ENCODE results near the gene CHN2.

CHN2 gene

GRCh38 chr7:29364661-29365060 lies 170.1 kb downstream of the CHN2 start:
- DNase-seq (ENCODE audit: low spot score): no peak

GRCh38 chr7:29365423-29365822 lies 170.8 kb downstream of the CHN2 start:
- no peak for DNase-seq (ENCODE audit: low spot score)

- DNase-seq (ENCODE audit: low spot score): no peak
Observed at GRCh38 chr7:29367784-29368183, 173.2 kb downstream of the CHN2 start.

- DNase-seq (ENCODE audit: low spot score): no peak
Observed at GRCh38 chr7:29369909-29370488, 175.4 kb downstream of the CHN2 start.

GRCh38 chr7:29370531-29371314 lies 176.1 kb downstream of the CHN2 start:
- no peak for DNase-seq (ENCODE audit: low spot score)

GRCh38 chr7:29371472-29371871 lies 176.9 kb downstream of the CHN2 start:
- no peak for DNase-seq (ENCODE audit: low spot score)

GRCh38 chr7:29372351-29373090 lies 177.9 kb downstream of the CHN2 start:
- DNase-seq (ENCODE audit: low spot score): no peak

GRCh38 chr7:29375641-29376562 lies 181.3 kb downstream of the CHN2 start:
- DNase-seq (ENCODE audit: low spot score): no peak

- DNase-seq (ENCODE audit: low spot score): no peak
Observed at GRCh38 chr7:29377718-29378117, 183.1 kb downstream of the CHN2 start.

- no peak for DNase-seq (ENCODE audit: low spot score)
Observed at GRCh38 chr7:29379551-29379950, 185.0 kb downstream of the CHN2 start.

- no peak for DNase-seq (ENCODE audit: low spot score)
Observed at GRCh38 chr7:29381206-29382094, 186.9 kb downstream of the CHN2 start.

GRCh38 chr7:29384277-29384676 lies 189.7 kb downstream of the CHN2 start:
- no peak for DNase-seq (ENCODE audit: low spot score)

GRCh38 chr7:29385214-29385814 lies 190.7 kb downstream of the CHN2 start:
- DNase-seq (ENCODE audit: low spot score): no peak

GRCh38 chr7:29386196-29386765 lies 191.7 kb downstream of the CHN2 start:
- DNase-seq (ENCODE audit: low spot score): no peak

- no peak for DNase-seq (ENCODE audit: low spot score)
Observed at GRCh38 chr7:29391262-29391661, 196.7 kb downstream of the CHN2 start.

- no peak for DNase-seq (ENCODE audit: low spot score)
Observed at GRCh38 chr7:29394321-29394720, 199.7 kb downstream of the CHN2 start.

- no peak for DNase-seq (ENCODE audit: low spot score)
Observed at GRCh38 chr7:29396563-29396962, 202.0 kb downstream of the CHN2 start.

GRCh38 chr7:29397398-29397797 lies 202.8 kb downstream of the CHN2 start:
- no peak for DNase-seq (ENCODE audit: low spot score)

- no peak for DNase-seq (ENCODE audit: low spot score)
Observed at GRCh38 chr7:29398011-29398410, 203.4 kb downstream of the CHN2 start.

- no peak for DNase-seq (ENCODE audit: low spot score)
Observed at GRCh38 chr7:29400437-29400836, 205.9 kb downstream of the CHN2 start.
